HCT116 (cell line): ENCODE measurements around the gene SNTG2. TPM values are rescaled to one million over a fixed set of nuclear protein-coding genes. Genes with fewer than 3 reads are reported as not detected.

Experiments used
- ATAC-seq: fragments of 200-7000 bp; cut with Tn5 transposase; 2 replicates; pipeline ENCODE4 v1.9.1; 2020; ENCODE audit warnings: mild to moderate bottlenecking, moderate library complexity
- BruUV-seq: library from RNA; stranded (reverse); fragments of 400-500 nt; replicated peaks from 2 replicates; lab custom pipeline; 2021; lab: Mats Ljungman, UMichigan
- CTCF ChIA-PET: fragments of 300-600 bp; sonication (Branson Sonifier 250); formaldehyde crosslinking; loops from one replicate; lab custom pipeline; 2021; ENCODE audit warnings: antibody characterized with exemption; lab: Charles Lee
- POLR2A ChIA-PET: fragments of 300-600, 350-600 bp; sonication (Branson Sonifier 250); formaldehyde crosslinking; loops from one replicate; lab custom pipeline; 2021; ENCODE audit warnings: antibody characterized with exemption; lab: Charles Lee
- RAD21 ChIA-PET, 2 experiments: fragments of 300-600 bp; sonication (Branson Sonifier 250); formaldehyde crosslinking; loops; one replicate each; lab custom pipeline; 2023; ENCODE audit warnings: low total read pairs in 2 of 2; ENCODE audit not compliant: uncharacterized antibody in 2 of 2, unreplicated experiment in 2 of 2, low non-redundant PET in 1 of 2; lab: Charles Lee
- DNase-seq: peaks from one replicate; pipeline ENCODE4 v3.0.0-alpha.2; 2010; ENCODE audit warnings: low read depth, low spot score
- H2AFZ ChIP-seq: fragments of 200-600 bp; shearing (Covaris generic), sonication (generic); 2 replicates; pipeline ENCODE4 v1.6.1; 2017; ENCODE audit warnings: low read depth, mixed run types, mixed read lengths, antibody characterized with exemption, low read length; ENCODE audit not compliant: poor library complexity, severe bottlenecking
- H3K27ac ChIP-seq: 2 replicates; pipeline ENCODE4 v1.5.1; 2012; ENCODE audit warnings: low read depth, low read length
- H3K27me3 ChIP-seq: fragments of 200-600 bp; sonication (generic); 2 replicates; pipeline ENCODE4 v1.6.1; 2016; ENCODE audit warnings: mixed run types, low read length, mixed read lengths; ENCODE audit not compliant: insufficient read depth
- H3K36me3 ChIP-seq, 2 experiments: fragments of 200-500 bp in 1 of 2; fragments of 200-600 bp in 1 of 2; sonication (Bioruptor generic) in 1 of 2; sonication (generic) in 1 of 2; 2 replicates each; pipeline versions ENCODE4 v1.5.1 to v1.6.1; 2014 to 2016; ENCODE audit warnings: low read length in 2 of 2, inconsistent platforms in 1 of 2, mixed read lengths in 1 of 2, mixed run types in 1 of 2; ENCODE audit not compliant: insufficient read depth in 2 of 2, control insufficient read depth in 1 of 2
- H3K4me1 ChIP-seq, 2 experiments: fragments of 200-600 bp in 1 of 2; sonication (generic) in 1 of 2; 2 replicates each; pipeline versions ENCODE4 v1.5.1 to v1.6.1; 2012 to 2017; ENCODE audit warnings: low read length in 2 of 2, inconsistent platforms in 1 of 2, mild to moderate bottlenecking in 1 of 2, mixed read lengths in 1 of 2, mixed run types in 1 of 2, moderate library complexity in 1 of 2; ENCODE audit not compliant: insufficient read depth in 2 of 2, control insufficient read depth in 1 of 2
- H3K4me2 ChIP-seq: fragments of 200-600 bp; sonication (generic); 2 replicates; pipeline ENCODE4 v1.6.1; 2017; ENCODE audit warnings: mixed run types, low read length, mixed read lengths
- H3K4me3 ChIP-seq, 2 experiments: fragments of 200-600 bp in 1 of 2; sonication (generic) in 1 of 2; replicated peaks in 1 of 2; 2 replicates each; pipeline ENCODE4 v1.5.1; 2011 to 2016; ENCODE audit warnings: low read length in 2 of 2, control low read depth in 1 of 2, low read depth in 1 of 2, mild to moderate bottlenecking in 1 of 2, mixed read lengths in 1 of 2, mixed run types in 1 of 2
- H3K79me2 ChIP-seq: fragments of 200-600 bp; sonication (generic); 2 replicates; pipeline ENCODE4 v1.6.1; 2017; ENCODE audit warnings: mild to moderate bottlenecking, mixed run types, low read length, moderate library complexity, mixed read lengths; ENCODE audit not compliant: insufficient read depth
- H3K9ac ChIP-seq: fragments of 200-600 bp; sonication (generic); 2 replicates; pipeline ENCODE4 v1.6.1; 2016; ENCODE audit warnings: low read length, mixed read lengths
- H3K9me2 ChIP-seq: fragments of 200-600 bp; sonication (generic), shearing (Covaris generic); 2 replicates; pipeline ENCODE4 v1.6.1; 2017; ENCODE audit warnings: mixed run types, mild to moderate bottlenecking, moderate library complexity; ENCODE audit not compliant: insufficient read depth
- H3K9me3 ChIP-seq, 2 experiments: fragments of 200-500 bp in 1 of 2; fragments of 200-600 bp in 1 of 2; sonication (Bioruptor generic) in 1 of 2; sonication (generic) in 1 of 2; 2 replicates each; pipeline ENCODE4 v1.6.1; 2014 to 2017; ENCODE audit warnings: low read length in 2 of 2, mixed read lengths in 2 of 2, inconsistent platforms in 1 of 2, low read depth in 1 of 2, mild to moderate bottlenecking in 1 of 2, mixed run types in 1 of 2, moderate library complexity in 1 of 2; ENCODE audit not compliant: control insufficient read depth in 1 of 2, insufficient read depth in 1 of 2
- H4K20me1 ChIP-seq: fragments of 200-600 bp; sonication (generic), shearing (Covaris generic); 2 replicates; pipeline ENCODE4 v1.6.1; 2017; ENCODE audit warnings: mixed run types, mild to moderate bottlenecking, moderate library complexity; ENCODE audit not compliant: insufficient read depth
- ATF3 ChIP-seq: IDR thresholded peaks from 2 replicates; pipeline ENCODE4 v1.6.1; 2012
- CBX3 ChIP-seq: IDR thresholded peaks from 2 replicates; pipeline ENCODE4 v1.6.1; 2012; ENCODE audit warnings: low read depth
- ELF1 ChIP-seq: IDR thresholded peaks from 2 replicates; pipeline ENCODE4 v1.6.1; 2012; ENCODE audit warnings: low read depth, borderline replicate concordance
- EZH2 ChIP-seq: fragments of 200-600 bp; sonication (generic); IDR thresholded peaks from 2 replicates; pipeline ENCODE4 v1.6.1; 2017; ENCODE audit warnings: antibody characterized with exemption, mixed run types
- FOSL1 ChIP-seq: IDR thresholded peaks from 2 replicates; pipeline ENCODE4 v1.6.1; 2012; ENCODE audit warnings: low read depth
- JUND ChIP-seq: IDR thresholded peaks from 2 replicates; pipeline ENCODE4 v1.6.1; 2012
- POLR2A ChIP-seq: IDR thresholded peaks from 2 replicates; pipeline ENCODE4 v1.7.0; 2011; ENCODE audit warnings: borderline replicate concordance; ENCODE audit not compliant: insufficient read depth, insufficient read length; ENCODE audit errors: extremely low read depth
- POLR2AphosphoS5 ChIP-seq: IDR thresholded peaks from 2 replicates; pipeline ENCODE4 v1.6.1; 2011; ENCODE audit warnings: mild to moderate bottlenecking, low read depth, low read length, moderate library complexity
- REST ChIP-seq: IDR thresholded peaks from 2 replicates; pipeline ENCODE4 v1.6.1; 2012; ENCODE audit warnings: low read depth
- SIN3A ChIP-seq: IDR thresholded peaks from 2 replicates; pipeline ENCODE4 v1.6.1; 2012; ENCODE audit warnings: low read depth
- SP1 ChIP-seq: IDR thresholded peaks from 2 replicates; pipeline ENCODE4 v1.6.1; 2012; ENCODE audit warnings: low read depth
- SRF ChIP-seq: IDR thresholded peaks from 2 replicates; pipeline ENCODE4 v1.6.1; 2012; ENCODE audit warnings: low read depth
- TCF7L2 ChIP-seq: IDR thresholded peaks from 2 replicates; pipeline ENCODE4 v1.7.0; 2011; ENCODE audit warnings: borderline replicate concordance, inconsistent platforms; ENCODE audit not compliant: insufficient read depth, insufficient read length; ENCODE audit errors: extremely low read depth
- YY1 ChIP-seq: IDR thresholded peaks from 2 replicates; pipeline ENCODE4 v1.6.1; 2011; ENCODE audit warnings: low read length, low read depth, moderate library complexity, mild to moderate bottlenecking; ENCODE audit not compliant: insufficient replicate concordance; ENCODE audit errors: extremely low read depth
- ZBTB33 ChIP-seq: IDR thresholded peaks from 2 replicates; pipeline ENCODE4 v1.6.1; 2011; ENCODE audit warnings: mild to moderate bottlenecking, low read length, moderate library complexity; ENCODE audit not compliant: insufficient replicate concordance; ENCODE audit errors: extremely low read depth
- ZFX ChIP-seq: fragments of 450-650 bp; IDR thresholded peaks from 2 replicates; pipeline ENCODE4 v1.6.1; 2017
- intact Hi-C: fragments of 100-400 bp; cut with micrococcal nuclease; formaldehyde crosslinking; loops from 2 replicates; pipeline ENCODE4 v1.10.0; 2022
- total RNA-seq: library from RNA; stranded (reverse); gene quantifications from one replicate; pipeline ENCODE4 v1.2.1, GENCODE V29; 2021; ENCODE audit not compliant: unreplicated experiment

The SNTG2 gene
- total RNA-seq, 1 experiment from 2014 or later = not detected

GRCh38 chr2:1413156-1413710, 462.6 kb downstream of the SNTG2 start, which contains the start of gene TPO:
TSS of gene TPO (plus strand) at chr2:1413463. CDS start at chr2:1414409, 946 bp downstream.
- no peaks in the 10 kb centered on the region for H3K36me3 ChIP-seq
- ChIA-PET CTCF (no interaction called here), POLR2A (no interaction called here), RAD21 (no interaction called here)
- no peak within 1 kb of the TSS for H3K4me2 ChIP-seq
- TF ChIP-seq SP1 = no peak
- ATAC-seq (no peak), DNase-seq (no peak)
- H4K20me1 ChIP-seq = no peaks in the 10 kb centered on the region
- H3K27me3 ChIP-seq = peaks cover 12% of the 10 kb centered on the region; the same call in 1 of the 2 replicates
- no peak within 1 kb of the TSS for H2AFZ ChIP-seq
- H3K79me2 ChIP-seq = no peaks in the 10 kb centered on the region
- no peak within 1 kb of the TSS for H3K9ac ChIP-seq
- H3K4me1 ChIP-seq = no peaks in the 10 kb centered on the region
- H3K4me3 ChIP-seq = no peak within 1 kb of the TSS
- H3K9me2 ChIP-seq = no peaks in the 10 kb centered on the region
- H3K9me3 ChIP-seq = no peaks in the 10 kb centered on the region
- no TSS peak for BruUV-seq
- intact Hi-C loops = no loop called here
- H3K27ac ChIP-seq = no peak within 1 kb of the TSS

- no peak overlapping the region for H2AFZ ChIP-seq
- ATAC-seq = no peak
- H3K9me3 ChIP-seq = no peaks in the 10 kb centered on the region
- no TSS peak for BruUV-seq
- H3K9me2 ChIP-seq = no peaks in the 10 kb centered on the region
- H3K4me2 ChIP-seq = no peak overlapping the region
- ChIA-PET POLR2A (no interaction called here), RAD21 (no interaction called here), CTCF (no interaction called here)
- H3K79me2 ChIP-seq = no peaks in the 10 kb centered on the region
- no peak overlapping the region for H3K4me3 ChIP-seq
- H3K9ac ChIP-seq = no peak overlapping the region
- H3K27ac ChIP-seq = no peak overlapping the region
- intact Hi-C loops = no loop called here
- no peaks in the 10 kb centered on the region for H4K20me1 ChIP-seq
- no peaks in the 10 kb centered on the region for H3K36me3 ChIP-seq
- peaks cover 9% of the 10 kb centered on the region; the same call in 1 of the 2 replicates for H3K27me3 ChIP-seq
- H3K4me1 ChIP-seq = no peaks in the 10 kb centered on the region
- DNase-seq = no peak
- no peak for TF ChIP-seq SP1
- TF ChIP-seq ELF1 = no peak
- TF ChIP-seq REST = no peak
- no peak for TF ChIP-seq ZBTB33
- no peak for TF ChIP-seq ZFX
- TF ChIP-seq CBX3 = no peak
- TF ChIP-seq SIN3A = no peak
- TF ChIP-seq JUND = no peak
- no peak for TF ChIP-seq FOSL1
- TF ChIP-seq POLR2A = no peak
- no peak for TF ChIP-seq TCF7L2
- no peak for TF ChIP-seq ATF3
- TF ChIP-seq EZH2 = no peak
- TF ChIP-seq POLR2AphosphoS5 = no peak
- TF ChIP-seq YY1 = no peak
- TF ChIP-seq SRF = no peak
Measured at GRCh38 chr2:1414121-1414520, 463.5 kb downstream of the SNTG2 start.
